ENCODE results near the gene SHROOM2. TPM values are rescaled to one million over a fixed set of nuclear protein-coding genes. Genes with fewer than 3 reads are reported as not detected.

The SHROOM2 gene
- total and polyA plus RNA-seq, 5 donors from 2014 or later, result 0.35 TPM; not detected in 4

DNA sequence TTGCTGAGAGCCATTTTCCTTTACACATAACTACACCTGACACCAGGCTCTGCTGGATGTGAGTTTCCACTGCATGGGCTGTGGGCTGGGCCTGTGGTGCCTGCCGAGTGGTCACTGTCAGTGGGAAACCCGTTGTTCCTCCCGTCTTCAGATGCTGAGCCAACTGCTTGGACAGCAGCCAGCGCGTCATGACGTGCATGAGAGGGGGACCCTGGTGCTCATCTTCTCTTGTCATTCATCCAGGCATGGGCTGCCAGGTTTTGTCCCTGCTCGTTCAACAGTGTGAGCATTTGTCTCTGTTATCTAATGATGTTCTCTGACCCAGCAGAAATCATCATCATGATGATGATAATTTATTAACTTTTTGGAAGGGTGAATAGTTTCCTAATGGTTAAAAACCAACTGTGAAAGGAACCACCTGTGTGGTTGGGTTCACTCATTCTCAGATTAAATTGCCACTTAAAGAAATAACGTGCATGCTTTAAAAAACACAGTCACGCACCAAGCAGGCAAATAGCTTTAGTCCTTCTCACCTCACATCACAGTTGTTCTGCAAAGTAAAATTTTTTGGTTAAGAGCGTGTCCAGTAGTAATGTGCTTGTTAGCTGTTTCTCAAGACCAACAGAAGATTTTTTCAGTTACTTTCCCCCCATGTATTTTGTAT, 161.0 kb downstream of the SHROOM2 start:
- Histone ChIP-seq H3K27ac (ENCODE audit: insufficient read depth, low read length, poor library complexity, severe bottlenecking) (no peak overlapping the region), H3K27me3 (ENCODE audit: control insufficient read depth, insufficient read depth, low read length) (no peaks in the 10 kb centered on the region), H3K9me3 (ENCODE audit: control insufficient read depth in 2 of 2, low read length in 2 of 2) (no peaks in the 10 kb centered on the region), H3K4me3 (ENCODE audit: low read depth, low read length) (no peak overlapping the region), H3K36me3 (ENCODE audit: control insufficient read depth, insufficient read depth, low read length) (no peaks in the 10 kb centered on the region), H3K4me1 (ENCODE audit: control insufficient read depth, insufficient read depth, low read length, poor library complexity, severe bottlenecking) (peaks cover 1% of the 10 kb centered on the region)
- H3K4me1 Mint-ChIP-seq, result peaks cover 0 to 18% (median 6%) of the 10 kb centered on the region in 4 donors
- H3K27ac Mint-ChIP-seq, result no peak overlapping the region
- no peaks in the 10 kb centered on the region for H3K27me3 Mint-ChIP-seq
- H3K4me3 Mint-ChIP-seq, result no peak overlapping the region
- no peaks in the 10 kb centered on the region for H3K36me3 Mint-ChIP-seq
- DNase-seq (no peak), ATAC-seq (ENCODE audit: low read depth in 2 of 2) (no peak)
- H3K9me3 Mint-ChIP-seq, result peaks cover 0 to 6% (median 0%) of the 10 kb centered on the region in 7 donors

DNA sequence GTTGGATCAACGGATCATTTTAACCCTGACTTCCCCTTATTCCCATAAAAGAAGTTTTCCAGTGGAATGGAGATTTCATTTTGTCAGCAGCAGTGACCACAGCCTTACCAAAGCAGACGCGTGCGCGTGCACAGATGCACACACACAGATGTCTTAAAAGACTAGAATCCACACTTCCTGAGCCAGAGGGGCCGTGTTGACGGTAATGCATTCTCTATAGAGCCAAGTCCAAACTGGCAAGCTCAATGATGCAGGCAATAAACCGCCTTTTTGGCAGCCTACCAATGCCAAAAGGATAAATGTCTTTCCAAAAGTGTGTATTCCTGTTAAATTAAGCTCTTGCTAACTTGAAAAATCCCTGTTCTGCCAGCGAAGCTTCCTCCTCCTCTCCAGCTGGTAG, 162.2 kb downstream of the SHROOM2 start:
- no peak for DNase-seq
- ATAC-seq (ENCODE audit: low read depth in 2 of 2), result no peak
- Histone ChIP-seq H3K9me3 (ENCODE audit: control insufficient read depth in 2 of 2, low read length in 2 of 2) (no peaks in the 10 kb centered on the region), H3K4me1 (ENCODE audit: control insufficient read depth, insufficient read depth, low read length, poor library complexity, severe bottlenecking) (no peaks in the 10 kb centered on the region), H3K4me3 (ENCODE audit: low read depth, low read length) (no peak overlapping the region), H3K27ac (ENCODE audit: insufficient read depth, low read length, poor library complexity, severe bottlenecking) (no peak overlapping the region), H3K36me3 (ENCODE audit: control insufficient read depth, insufficient read depth, low read length) (no peaks in the 10 kb centered on the region), H3K27me3 (ENCODE audit: control insufficient read depth, insufficient read depth, low read length) (no peaks in the 10 kb centered on the region)
- no peaks in the 10 kb centered on the region for H3K27me3 Mint-ChIP-seq
- peaks cover 0 to 12% (median under 1%) of the 10 kb centered on the region in 4 donors for H3K4me1 Mint-ChIP-seq
- no peak overlapping the region for H3K27ac Mint-ChIP-seq
- H3K36me3 Mint-ChIP-seq, result no peaks in the 10 kb centered on the region
- no peak overlapping the region for H3K4me3 Mint-ChIP-seq
- H3K9me3 Mint-ChIP-seq, result peaks cover 0 to 6% (median 0%) of the 10 kb centered on the region in 7 donors

DNA sequence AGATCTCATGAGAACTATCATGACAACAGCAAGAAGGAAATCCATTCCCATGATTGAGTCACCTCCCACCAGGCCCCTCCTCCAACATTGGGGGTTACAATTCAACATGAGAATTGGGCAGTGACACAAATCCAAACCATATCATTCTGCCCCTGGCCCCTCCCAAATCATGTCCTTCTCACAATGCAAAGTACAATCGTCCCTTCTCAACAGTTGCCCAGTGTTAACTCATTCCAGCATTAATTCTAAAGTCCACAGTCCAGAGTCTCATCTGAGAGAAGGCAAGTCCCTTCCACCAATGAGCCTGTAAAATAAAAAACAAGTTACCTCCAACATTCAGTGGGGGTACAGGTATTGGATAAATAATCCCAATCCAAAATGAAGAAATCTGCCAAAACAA, 166.1 kb downstream of the SHROOM2 start:
- H3K9me3 ChIP-seq (ENCODE audit: control insufficient read depth in 2 of 2, low read length in 2 of 2), result no peaks in the 10 kb centered on the region
- H3K4me1 ChIP-seq (ENCODE audit: control insufficient read depth, insufficient read depth, low read length, poor library complexity, severe bottlenecking), result no peaks in the 10 kb centered on the region
- H3K4me3 ChIP-seq (ENCODE audit: low read depth, low read length), result no peak overlapping the region
- H3K27me3 Mint-ChIP-seq, result no peaks in the 10 kb centered on the region
- H3K36me3 ChIP-seq (ENCODE audit: control insufficient read depth, insufficient read depth, low read length), result no peaks in the 10 kb centered on the region
- peaks cover 0 to 6% (median 0%) of the 10 kb centered on the region in 7 donors for H3K9me3 Mint-ChIP-seq
- H3K4me3 Mint-ChIP-seq, result no peak overlapping the region
- no peak overlapping the region for H3K27ac Mint-ChIP-seq
- no peak for ATAC-seq (ENCODE audit: low read depth in 2 of 2)
- H3K36me3 Mint-ChIP-seq, result no peaks in the 10 kb centered on the region
- H3K27me3 ChIP-seq (ENCODE audit: control insufficient read depth, insufficient read depth, low read length), result no peaks in the 10 kb centered on the region
- no peak overlapping the region for H3K27ac ChIP-seq (ENCODE audit: insufficient read depth, low read length, poor library complexity, severe bottlenecking)
- peaks cover 0 to 10% (median 0%) of the 10 kb centered on the region in 4 donors for H3K4me1 Mint-ChIP-seq
- no peak for DNase-seq

GRCh38 chrX:9953396-9953795, 167.2 kb downstream of the SHROOM2 start:
- Histone ChIP-seq H3K36me3 (ENCODE audit: control insufficient read depth, insufficient read depth, low read length) (no peaks in the 10 kb centered on the region), H3K9me3 (ENCODE audit: control insufficient read depth in 2 of 2, low read length in 2 of 2) (no peaks in the 10 kb centered on the region), H3K4me1 (ENCODE audit: control insufficient read depth, insufficient read depth, low read length, poor library complexity, severe bottlenecking) (no peaks in the 10 kb centered on the region), H3K27ac (ENCODE audit: insufficient read depth, low read length, poor library complexity, severe bottlenecking) (no peak overlapping the region), H3K27me3 (ENCODE audit: control insufficient read depth, insufficient read depth, low read length) (no peaks in the 10 kb centered on the region), H3K4me3 (ENCODE audit: low read depth, low read length) (no peak overlapping the region)
- Mint-ChIP-seq H3K27ac (peak overlapping the region in 1 of 3 donors; percentile 77), H3K9me3 (peaks cover 0 to 6% (median 0%) of the 10 kb centered on the region in 7 donors), H3K27me3 (no peaks in the 10 kb centered on the region), H3K4me3 (no peak overlapping the region), H3K4me1 (peaks cover 0 to 10% (median 0%) of the 10 kb centered on the region in 4 donors), H3K36me3 (no peaks in the 10 kb centered on the region)
- DNase-seq (no peak), ATAC-seq (ENCODE audit: low read depth in 2 of 2) (no peak)

DNA sequence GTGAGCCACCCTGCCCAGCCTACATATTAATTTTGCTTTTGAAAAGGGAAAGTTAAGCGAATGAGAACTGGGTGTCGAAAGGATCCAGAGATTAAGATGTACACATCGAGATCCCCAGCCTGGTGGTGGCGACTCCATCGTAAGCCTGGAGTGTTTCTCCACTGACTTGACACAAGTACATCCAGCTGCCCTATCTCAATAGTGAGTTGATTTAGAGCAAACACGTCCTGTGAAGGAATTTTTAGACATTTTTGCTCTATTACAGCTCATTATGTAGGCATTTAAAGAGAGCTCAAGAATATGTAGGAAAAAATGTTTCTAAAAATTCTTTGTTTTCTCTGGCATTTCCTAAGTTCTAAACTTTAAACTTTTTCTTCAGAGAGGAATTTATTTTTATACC, 169.3 kb downstream of the SHROOM2 start:
- Histone ChIP-seq H3K27ac (ENCODE audit: insufficient read depth, low read length, poor library complexity, severe bottlenecking) (no peak overlapping the region), H3K27me3 (ENCODE audit: control insufficient read depth, insufficient read depth, low read length) (no peaks in the 10 kb centered on the region), H3K4me1 (ENCODE audit: control insufficient read depth, insufficient read depth, low read length, poor library complexity, severe bottlenecking) (no peaks in the 10 kb centered on the region), H3K9me3 (ENCODE audit: control insufficient read depth in 2 of 2, low read length in 2 of 2) (no peaks in the 10 kb centered on the region), H3K36me3 (ENCODE audit: control insufficient read depth, insufficient read depth, low read length) (no peaks in the 10 kb centered on the region), H3K4me3 (ENCODE audit: low read depth, low read length) (no peak overlapping the region)
- Mint-ChIP-seq H3K27me3 (no peaks in the 10 kb centered on the region), H3K9me3 (peaks cover 0 to 8% (median 0%) of the 10 kb centered on the region in 7 donors), H3K27ac (no peak overlapping the region), H3K4me1 (peaks cover 0 to 10% (median 0%) of the 10 kb centered on the region in 4 donors), H3K4me3 (no peak overlapping the region), H3K36me3 (no peaks in the 10 kb centered on the region)
- DNase-seq (no peak), ATAC-seq (ENCODE audit: low read depth in 2 of 2) (no peak)

GRCh38 chrX:9957743-9958142, 171.5 kb downstream of the SHROOM2 start:
- Mint-ChIP-seq H3K27me3 (no peaks in the 10 kb centered on the region), H3K4me1 (no peaks in the 10 kb centered on the region), H3K36me3 (no peaks in the 10 kb centered on the region), H3K9me3 (peaks cover 0 to 3% (median 0%) of the 10 kb centered on the region in 7 donors), H3K4me3 (no peak overlapping the region), H3K27ac (no peak overlapping the region)
- no peaks in the 10 kb centered on the region for H3K27me3 ChIP-seq (ENCODE audit: control insufficient read depth, insufficient read depth, low read length)
- H3K27ac ChIP-seq (ENCODE audit: insufficient read depth, low read length, poor library complexity, severe bottlenecking), result no peak overlapping the region
- H3K9me3 ChIP-seq (ENCODE audit: control insufficient read depth in 2 of 2, low read length in 2 of 2), result no peaks in the 10 kb centered on the region
- H3K36me3 ChIP-seq (ENCODE audit: control insufficient read depth, insufficient read depth, low read length), result no peaks in the 10 kb centered on the region
- no peaks in the 10 kb centered on the region for H3K4me1 ChIP-seq (ENCODE audit: control insufficient read depth, insufficient read depth, low read length, poor library complexity, severe bottlenecking)
- no peak for ATAC-seq (ENCODE audit: low read depth in 2 of 2)
- no peak for DNase-seq
- H3K4me3 ChIP-seq (ENCODE audit: low read depth, low read length), result no peak overlapping the region

DNA sequence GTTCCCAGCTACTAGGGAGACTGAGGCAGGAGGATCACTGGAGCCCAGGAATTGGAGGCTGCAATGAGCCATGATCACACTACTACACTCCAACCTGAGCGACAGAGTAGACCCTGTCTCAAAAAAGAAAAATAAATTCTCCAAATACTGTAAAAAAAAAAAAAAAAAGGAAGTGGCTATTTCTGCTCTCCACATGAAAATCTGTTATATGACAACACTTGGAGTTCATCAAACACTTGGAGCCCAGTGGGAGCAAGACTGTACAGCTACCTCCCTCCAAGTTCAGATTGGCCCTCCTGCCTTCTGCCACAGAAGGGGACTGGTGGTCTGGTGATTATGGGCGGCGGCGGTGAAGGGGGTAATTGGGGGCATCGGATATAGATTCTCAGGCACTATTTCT, 172.0 kb downstream of the SHROOM2 start:
- H3K4me1 Mint-ChIP-seq, result no peaks in the 10 kb centered on the region
- Histone ChIP-seq H3K27ac (ENCODE audit: insufficient read depth, low read length, poor library complexity, severe bottlenecking) (no peak overlapping the region), H3K36me3 (ENCODE audit: control insufficient read depth, insufficient read depth, low read length) (no peaks in the 10 kb centered on the region), H3K27me3 (ENCODE audit: control insufficient read depth, insufficient read depth, low read length) (no peaks in the 10 kb centered on the region), H3K9me3 (ENCODE audit: control insufficient read depth in 2 of 2, low read length in 2 of 2) (no peaks in the 10 kb centered on the region), H3K4me3 (ENCODE audit: low read depth, low read length) (no peak overlapping the region), H3K4me1 (ENCODE audit: control insufficient read depth, insufficient read depth, low read length, poor library complexity, severe bottlenecking) (no peaks in the 10 kb centered on the region)
- H3K4me3 Mint-ChIP-seq, result no peak overlapping the region
- H3K27me3 Mint-ChIP-seq, result no peaks in the 10 kb centered on the region
- DNase-seq (no peak), ATAC-seq (ENCODE audit: low read depth in 2 of 2) (no peak)
- H3K9me3 Mint-ChIP-seq, result peaks cover 0 to 3% (median 0%) of the 10 kb centered on the region in 7 donors
- no peaks in the 10 kb centered on the region for H3K36me3 Mint-ChIP-seq
- H3K27ac Mint-ChIP-seq, result no peak overlapping the region

GRCh38 chrX:9961750-9962149, 175.5 kb downstream of the SHROOM2 start:
- H3K36me3 Mint-ChIP-seq, result no peaks in the 10 kb centered on the region
- Histone ChIP-seq H3K27ac (ENCODE audit: insufficient read depth, low read length, poor library complexity, severe bottlenecking) (no peak overlapping the region), H3K4me1 (ENCODE audit: control insufficient read depth, insufficient read depth, low read length, poor library complexity, severe bottlenecking) (no peaks in the 10 kb centered on the region), H3K4me3 (ENCODE audit: low read depth, low read length) (no peak overlapping the region), H3K9me3 (ENCODE audit: control insufficient read depth in 2 of 2, low read length in 2 of 2) (no peaks in the 10 kb centered on the region), H3K36me3 (ENCODE audit: control insufficient read depth, insufficient read depth, low read length) (no peaks in the 10 kb centered on the region), H3K27me3 (ENCODE audit: control insufficient read depth, insufficient read depth, low read length) (no peaks in the 10 kb centered on the region)
- no peak for DNase-seq
- peaks cover 5% of the 10 kb centered on the region for H3K27me3 Mint-ChIP-seq
- no peak overlapping the region for H3K4me3 Mint-ChIP-seq
- H3K27ac Mint-ChIP-seq, result no peak overlapping the region
- ATAC-seq (ENCODE audit: low read depth in 2 of 2), result no peak
- H3K9me3 Mint-ChIP-seq, result peaks cover 0 to 3% (median 0%) of the 10 kb centered on the region in 7 donors
- H3K4me1 Mint-ChIP-seq, result peaks cover 0 to 2% (median 0%) of the 10 kb centered on the region in 4 donors

Measured in CD4-positive, CD25-positive, alpha-beta regulatory T cell (primary cell).